ENCODE measurements around the gene CCL3. TPM values are rescaled to one million over a fixed set of nuclear protein-coding genes. Genes with fewer than 3 reads are reported as not detected.
A peak's percentile ranks its signal among the peaks of the same experiment; 100 is the strongest.

The CCL3 gene
- total RNA-seq, 1 experiment from 2014 or later: not detected

DNA sequence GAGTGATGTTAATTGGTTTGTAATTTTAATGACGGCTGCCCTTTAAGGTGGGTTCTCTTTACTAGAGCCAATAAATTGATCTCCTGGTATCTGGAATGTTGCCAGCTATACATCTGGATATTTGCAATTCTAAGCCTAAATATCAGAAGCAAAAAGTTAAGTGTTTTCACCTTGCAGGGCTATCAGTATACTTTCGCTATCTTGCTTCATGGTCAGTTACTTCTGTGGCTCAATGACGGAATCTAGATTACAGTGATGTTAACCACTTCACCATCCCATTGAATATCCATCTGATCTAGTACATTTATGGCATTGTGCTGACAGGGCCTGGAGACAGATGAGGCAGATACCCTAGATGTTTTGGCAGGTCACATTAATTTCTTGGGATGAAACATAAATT is 42.0 kb upstream of the CCL3 start:
- intact Hi-C loops (cut with micrococcal nuclease): no loop called here
- no peaks in the 10 kb centered on the region for H4K20me1 ChIP-seq (ENCODE audit: low read length)
- ChIA-PET POLR2A (ENCODE audit: unreplicated experiment) (no interaction called here), CTCF (no interaction called here)
- H3K9me2 ChIP-seq (replicated peaks; ENCODE audit: low read length): no peaks in the 10 kb centered on the region
- no peaks in the 10 kb centered on the region for H3K4me1 ChIP-seq (ENCODE audit: insufficient read depth, low read length)
- H3K9ac ChIP-seq (ENCODE audit: low read length): no peak overlapping the region
- no peaks in the 10 kb centered on the region for H3K9me3 ChIP-seq (ENCODE audit: low read length)
- H3K79me2 ChIP-seq (ENCODE audit: low read length): no peaks in the 10 kb centered on the region
- H3K4me3 ChIP-seq (ENCODE audit: low read length): no peak overlapping the region
- H3K36me3 ChIP-seq (ENCODE audit: low read depth, low read length): no peaks in the 10 kb centered on the region
- no peak for DNase-seq
- no peak for ATAC-seq
- no peak overlapping the region for H3K4me2 ChIP-seq (ENCODE audit: low read length)
- H3F3A ChIP-seq (ENCODE audit: low read length, unreplicated experiment): no peaks in the 10 kb centered on the region
- no peak overlapping the region for H3K27ac ChIP-seq (ENCODE audit: low read length)
- H3K27me3 ChIP-seq (ENCODE audit: low read length): 0 out of 2 replicates have a peak, but pooled peaks cover 12% of the 10 kb centered on the region
- BruUV-seq (replicated peaks): no TSS peak
- H2AFZ ChIP-seq (ENCODE audit: low read length): no peak overlapping the region
- TF ChIP-seq, protein P1, sequence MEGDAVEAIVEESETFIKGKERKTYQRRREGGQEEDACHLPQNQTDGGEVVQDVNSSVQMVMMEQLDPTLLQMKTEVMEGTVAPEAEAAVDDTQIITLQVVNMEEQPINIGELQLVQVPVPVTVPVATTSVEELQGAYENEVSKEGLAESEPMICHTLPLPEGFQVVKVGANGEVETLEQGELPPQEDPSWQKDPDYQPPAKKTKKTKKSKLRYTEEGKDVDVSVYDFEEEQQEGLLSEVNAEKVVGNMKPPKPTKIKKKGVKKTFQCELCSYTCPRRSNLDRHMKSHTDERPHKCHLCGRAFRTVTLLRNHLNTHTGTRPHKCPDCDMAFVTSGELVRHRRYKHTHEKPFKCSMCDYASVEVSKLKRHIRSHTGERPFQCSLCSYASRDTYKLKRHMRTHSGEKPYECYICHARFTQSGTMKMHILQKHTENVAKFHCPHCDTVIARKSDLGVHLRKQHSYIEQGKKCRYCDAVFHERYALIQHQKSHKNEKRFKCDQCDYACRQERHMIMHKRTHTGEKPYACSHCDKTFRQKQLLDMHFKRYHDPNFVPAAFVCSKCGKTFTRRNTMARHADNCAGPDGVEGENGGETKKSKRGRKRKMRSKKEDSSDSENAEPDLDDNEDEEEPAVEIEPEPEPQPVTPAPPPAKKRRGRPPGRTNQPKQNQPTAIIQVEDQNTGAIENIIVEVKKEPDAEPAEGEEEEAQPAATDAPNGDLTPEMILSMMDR (conservative IDR thresholded peaks at IDR 0.05; ENCODE audit: low read depth, low read length): no peak
- no peak for TF ChIP-seq EZH2phosphoT487 (IDR thresholded peaks at IDR 0.05; ENCODE audit: borderline replicate concordance, low read length)
- TF ChIP-seq EZH2 (IDR thresholded peaks at IDR 0.05; ENCODE audit: low read length, unreplicated experiment): no peak

DNA sequence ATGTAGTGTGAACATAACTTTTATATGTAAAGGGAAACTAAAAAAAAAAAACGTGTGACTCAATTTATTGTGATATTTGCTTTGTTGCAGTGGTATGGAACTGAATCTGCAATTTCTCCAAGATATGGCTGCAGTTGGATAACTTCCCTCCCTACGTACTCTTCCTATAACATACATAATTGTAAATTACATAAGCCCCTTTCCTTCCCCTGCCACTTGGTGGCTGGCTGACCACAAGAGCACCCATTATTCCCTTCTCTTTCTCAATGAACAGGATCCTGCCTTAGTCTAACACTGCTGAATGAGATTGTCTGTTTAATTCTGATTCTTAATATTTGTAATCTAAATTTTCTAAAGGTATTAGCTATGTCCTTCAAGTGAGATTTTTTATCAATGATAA is 41.5 kb upstream of the CCL3 start:
- Histone ChIP-seq H4K20me1 (ENCODE audit: low read length) (no peaks in the 10 kb centered on the region), H3K9me3 (ENCODE audit: low read length) (no peaks in the 10 kb centered on the region), H3K4me1 (ENCODE audit: insufficient read depth, low read length) (no peaks in the 10 kb centered on the region), H3K27ac (ENCODE audit: low read length) (no peak overlapping the region), H3K36me3 (ENCODE audit: low read depth, low read length) (no peaks in the 10 kb centered on the region), H2AFZ (ENCODE audit: low read length) (no peak overlapping the region), H3K79me2 (ENCODE audit: low read length) (no peaks in the 10 kb centered on the region), H3K9ac (ENCODE audit: low read length) (no peak overlapping the region), H3K27me3 (ENCODE audit: low read length) (0 out of 2 replicates have a peak, but pooled peaks cover 12% of the 10 kb centered on the region), H3K9me2 (replicated peaks; ENCODE audit: low read length) (no peaks in the 10 kb centered on the region), H3K4me3 (ENCODE audit: low read length) (no peak overlapping the region), H3K4me2 (ENCODE audit: low read length) (no peak overlapping the region), H3F3A (ENCODE audit: low read length, unreplicated experiment) (no peaks in the 10 kb centered on the region)
- ChIA-PET POLR2A (ENCODE audit: unreplicated experiment) (no interaction called here), CTCF (no interaction called here)
- ATAC-seq (no peak), DNase-seq (no peak)
- intact Hi-C loops (cut with micrococcal nuclease): no loop called here
- no TSS peak for BruUV-seq (replicated peaks)
- TF ChIP-seq EZH2phosphoT487 (IDR thresholded peaks at IDR 0.05; ENCODE audit: borderline replicate concordance, low read length): no peak
- TF ChIP-seq EZH2 (IDR thresholded peaks at IDR 0.05; ENCODE audit: low read length, unreplicated experiment): no peak
- TF ChIP-seq, protein P1 (conservative IDR thresholded peaks at IDR 0.05; ENCODE audit: low read depth, low read length): 0 out of 2 replicates have a peak, but pooled peaks have one; percentile 10

DNA sequence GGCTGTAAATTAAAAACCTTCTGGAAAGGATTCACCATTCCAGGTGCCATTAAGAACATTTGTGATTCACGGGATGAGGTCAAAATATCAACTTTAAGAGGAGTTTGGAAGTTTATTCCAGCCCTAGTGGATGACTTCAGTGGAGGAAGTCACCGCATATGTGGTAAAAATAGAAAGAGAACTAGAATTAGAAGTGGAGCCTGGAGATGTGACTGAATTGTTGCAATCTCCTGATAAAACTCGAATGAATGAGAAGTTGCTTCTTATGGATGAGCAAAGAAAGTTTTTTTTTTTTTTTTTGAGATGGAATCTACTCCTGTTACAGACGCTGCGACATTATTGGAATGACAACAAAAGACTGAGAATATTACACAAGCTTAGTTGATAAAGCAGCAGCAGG is 40.4 kb upstream of the CCL3 start:
- Histone ChIP-seq H2AFZ (ENCODE audit: low read length) (no peak overlapping the region), H3K27me3 (ENCODE audit: low read length) (0 out of 2 replicates have a peak, but pooled peaks cover 12% of the 10 kb centered on the region), H3K9ac (ENCODE audit: low read length) (no peak overlapping the region), H3K4me2 (ENCODE audit: low read length) (no peak overlapping the region), H3F3A (ENCODE audit: low read length, unreplicated experiment) (no peaks in the 10 kb centered on the region), H3K79me2 (ENCODE audit: low read length) (no peaks in the 10 kb centered on the region), H3K4me3 (ENCODE audit: low read length) (no peak overlapping the region), H3K9me3 (ENCODE audit: low read length) (no peaks in the 10 kb centered on the region), H3K27ac (ENCODE audit: low read length) (no peak overlapping the region), H3K36me3 (ENCODE audit: low read depth, low read length) (no peaks in the 10 kb centered on the region), H3K4me1 (ENCODE audit: insufficient read depth, low read length) (no peaks in the 10 kb centered on the region), H3K9me2 (replicated peaks; ENCODE audit: low read length) (no peaks in the 10 kb centered on the region), H4K20me1 (ENCODE audit: low read length) (no peaks in the 10 kb centered on the region)
- no peak for TF ChIP-seq EZH2 (IDR thresholded peaks at IDR 0.05; ENCODE audit: low read length, unreplicated experiment)
- TF ChIP-seq, protein P1 (conservative IDR thresholded peaks at IDR 0.05; ENCODE audit: low read depth, low read length): no peak
- BruUV-seq (replicated peaks): no TSS peak
- ChIA-PET POLR2A (ENCODE audit: unreplicated experiment) (no interaction called here), CTCF (no interaction called here)
- intact Hi-C loops (cut with micrococcal nuclease): no loop called here
- ATAC-seq (no peak), DNase-seq (no peak)

Data from PC-3 (cell line).